Measurements from ENCODE around the gene GRAMD2A. TPM values are rescaled to one million over a fixed set of nuclear protein-coding genes. Genes with fewer than 3 reads are reported as not detected.

GRAMD2A gene
- total RNA-seq, 1 experiment from 2014 or later = 1.3 TPM

- no peak overlapping the region for H3K14ac ChIP-seq (ENCODE audit: insufficient read depth, low read length)
- H3K4me3 Mint-ChIP-seq = no peak overlapping the region
- H3K23ac ChIP-seq (ENCODE audit: insufficient read length, low read depth, low read length) = no peak overlapping the region
- no peak overlapping the region for H2AK5ac ChIP-seq (ENCODE audit: insufficient read length, low read length)
- no peak overlapping the region for H3K9ac ChIP-seq (ENCODE audit: extremely low read depth, insufficient read length, low read length)
- no peak overlapping the region for H2BK5ac ChIP-seq (ENCODE audit: insufficient read length, low read length)
- no peaks in the 10 kb centered on the region for H3K27me3 ChIP-seq (ENCODE audit: insufficient read depth, low read length)
- no peak for DNase-seq
- H3K9me3 ChIP-seq (ENCODE audit: control insufficient read depth, low read depth, low read length) = no peaks in the 10 kb centered on the region
- no peak overlapping the region for H3K18ac ChIP-seq (ENCODE audit: insufficient read length, low read depth, low read length)
- no peak overlapping the region for H4K91ac ChIP-seq (ENCODE audit: insufficient read length, low read depth, low read length)
- H3K79me2 ChIP-seq (ENCODE audit: insufficient read depth, low read length) = no peaks in the 10 kb centered on the region
- TF ChIP-seq, protein P1, sequence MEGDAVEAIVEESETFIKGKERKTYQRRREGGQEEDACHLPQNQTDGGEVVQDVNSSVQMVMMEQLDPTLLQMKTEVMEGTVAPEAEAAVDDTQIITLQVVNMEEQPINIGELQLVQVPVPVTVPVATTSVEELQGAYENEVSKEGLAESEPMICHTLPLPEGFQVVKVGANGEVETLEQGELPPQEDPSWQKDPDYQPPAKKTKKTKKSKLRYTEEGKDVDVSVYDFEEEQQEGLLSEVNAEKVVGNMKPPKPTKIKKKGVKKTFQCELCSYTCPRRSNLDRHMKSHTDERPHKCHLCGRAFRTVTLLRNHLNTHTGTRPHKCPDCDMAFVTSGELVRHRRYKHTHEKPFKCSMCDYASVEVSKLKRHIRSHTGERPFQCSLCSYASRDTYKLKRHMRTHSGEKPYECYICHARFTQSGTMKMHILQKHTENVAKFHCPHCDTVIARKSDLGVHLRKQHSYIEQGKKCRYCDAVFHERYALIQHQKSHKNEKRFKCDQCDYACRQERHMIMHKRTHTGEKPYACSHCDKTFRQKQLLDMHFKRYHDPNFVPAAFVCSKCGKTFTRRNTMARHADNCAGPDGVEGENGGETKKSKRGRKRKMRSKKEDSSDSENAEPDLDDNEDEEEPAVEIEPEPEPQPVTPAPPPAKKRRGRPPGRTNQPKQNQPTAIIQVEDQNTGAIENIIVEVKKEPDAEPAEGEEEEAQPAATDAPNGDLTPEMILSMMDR (conservative IDR thresholded peaks at IDR 0.05) = no peak
- no peak overlapping the region for H4K5ac ChIP-seq (ENCODE audit: insufficient read length, low read depth, low read length)
- WGBS (ENCODE audit: extremely low coverage, insufficient read length, low lambda C conversion rate) = no CpG with 5 or more reads among the region's 5 CpGs
- no peaks in the 10 kb centered on the region for H3K4me1 ChIP-seq (ENCODE audit: insufficient read depth, low read length)
- H3K27ac ChIP-seq (ENCODE audit: insufficient read length, low read depth, low read length) = no peak overlapping the region
- H3K9me3 Mint-ChIP-seq = no peaks in the 10 kb centered on the region
- no peak overlapping the region for H2BK12ac ChIP-seq (ENCODE audit: insufficient read length, low read depth, low read length)
- no peak overlapping the region for H2BK20ac ChIP-seq (ENCODE audit: low read depth, low read length, poor library complexity, severe bottlenecking)
- H3K36me3 Mint-ChIP-seq (ENCODE audit: insufficient read depth in 1 of 3, low read depth in 3 of 3) = peaks cover 71 to 99% (median 98%) of the 10 kb centered on the region in 3 experiments
- H3K56ac ChIP-seq (ENCODE audit: insufficient read length, low read depth, low read length) = no peak overlapping the region
- no peak overlapping the region; a peak in 1 of 7 replicates for H3K27ac Mint-ChIP-seq
- H4K8ac ChIP-seq (replicated peaks; ENCODE audit: insufficient read length, low read depth, low read length) = no peak overlapping the region
- H4K20me1 ChIP-seq (ENCODE audit: control insufficient read depth, insufficient read depth, insufficient read length) = no peaks in the 10 kb centered on the region
- H3K4me2 ChIP-seq (ENCODE audit: insufficient read depth, insufficient read length, low read length) = no peak overlapping the region
- no peaks in the 10 kb centered on the region for H3K27me3 Mint-ChIP-seq (ENCODE audit: low read depth)
- no peak overlapping the region for H2BK15ac ChIP-seq (ENCODE audit: low read depth, low read length)
- no peaks in the 10 kb centered on the region for H3K23me2 ChIP-seq (ENCODE audit: insufficient read length, low read depth, low read length, poor library complexity, severe bottlenecking)
- no peak overlapping the region for H3T11ph ChIP-seq (ENCODE audit: low read length)
- no peaks in the 10 kb centered on the region for H3K4me1 Mint-ChIP-seq
- no peak overlapping the region for H3K4ac ChIP-seq (ENCODE audit: low read depth, low read length)
- no peak overlapping the region for H2AFZ ChIP-seq (ENCODE audit: low read length)
- H2BK120ac ChIP-seq (ENCODE audit: low read depth, low read length, poor library complexity, severe bottlenecking) = no peak overlapping the region
- H3K79me1 ChIP-seq (ENCODE audit: insufficient read depth, low read depth, low read length, poor library complexity, severe bottlenecking) = no peaks in the 10 kb centered on the region
Observed at GRCh38 chr15:72206677-72207000, 9.1 kb upstream of the GRAMD2A start.
